ENCODE data around the gene B3GNT8. TPM values are rescaled to one million over a fixed set of nuclear protein-coding genes. Genes with fewer than 3 reads are reported as not detected.

Gene B3GNT8
- polyA plus RNA-seq, 1 donor from 2014 or later: not detected

DNA sequence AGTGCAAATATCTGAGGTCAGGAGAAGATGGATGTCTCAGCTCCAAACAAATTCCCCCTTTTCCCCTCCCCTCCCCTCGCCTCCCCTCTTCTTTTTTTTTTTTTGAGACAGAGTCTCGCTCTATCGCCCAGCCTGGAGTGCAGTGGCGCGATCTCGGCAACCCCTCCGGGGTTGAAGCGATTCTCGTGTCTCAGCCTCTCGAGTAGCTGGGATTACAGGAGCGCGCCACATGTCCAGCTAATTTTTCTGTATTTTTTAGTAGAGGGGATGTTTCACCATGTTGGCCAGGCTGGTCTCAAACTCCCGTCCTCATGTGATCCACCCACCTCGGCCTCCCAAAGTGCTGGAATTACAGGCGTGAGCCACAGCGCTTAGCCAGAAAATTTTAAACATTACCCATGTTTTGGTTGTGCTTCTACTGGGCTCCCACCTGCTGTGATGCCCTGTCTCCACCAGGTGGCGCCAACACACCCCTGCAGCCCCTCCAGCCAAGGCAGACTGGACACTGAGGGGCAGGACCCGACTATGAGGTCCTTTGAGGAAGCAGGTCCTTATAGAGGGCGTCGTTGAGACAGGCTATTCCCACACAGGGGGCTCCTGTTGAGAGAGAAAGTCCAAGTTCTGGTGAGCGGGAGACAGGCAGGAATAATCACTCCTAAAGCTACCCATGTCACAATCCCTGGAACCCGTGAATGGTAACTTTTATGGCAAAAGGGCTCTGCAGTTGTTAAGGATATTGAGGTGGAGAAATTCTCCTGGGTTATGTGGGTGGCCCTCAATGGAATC is 22.1 kb upstream of the B3GNT8 start:
- H3K36me3 ChIP-seq (ENCODE audit: insufficient read depth, low read length): no peaks in the 10 kb centered on the region
- H3K9me2 ChIP-seq (ENCODE audit: insufficient read depth, low read length): no peaks in the 10 kb centered on the region
- H4K20me1 ChIP-seq (ENCODE audit: insufficient read depth): no peaks in the 10 kb centered on the region
- H3K79me2 ChIP-seq (replicated peaks; ENCODE audit: insufficient read depth, low read length): no peaks in the 10 kb centered on the region
- TF ChIP-seq, protein P1, sequence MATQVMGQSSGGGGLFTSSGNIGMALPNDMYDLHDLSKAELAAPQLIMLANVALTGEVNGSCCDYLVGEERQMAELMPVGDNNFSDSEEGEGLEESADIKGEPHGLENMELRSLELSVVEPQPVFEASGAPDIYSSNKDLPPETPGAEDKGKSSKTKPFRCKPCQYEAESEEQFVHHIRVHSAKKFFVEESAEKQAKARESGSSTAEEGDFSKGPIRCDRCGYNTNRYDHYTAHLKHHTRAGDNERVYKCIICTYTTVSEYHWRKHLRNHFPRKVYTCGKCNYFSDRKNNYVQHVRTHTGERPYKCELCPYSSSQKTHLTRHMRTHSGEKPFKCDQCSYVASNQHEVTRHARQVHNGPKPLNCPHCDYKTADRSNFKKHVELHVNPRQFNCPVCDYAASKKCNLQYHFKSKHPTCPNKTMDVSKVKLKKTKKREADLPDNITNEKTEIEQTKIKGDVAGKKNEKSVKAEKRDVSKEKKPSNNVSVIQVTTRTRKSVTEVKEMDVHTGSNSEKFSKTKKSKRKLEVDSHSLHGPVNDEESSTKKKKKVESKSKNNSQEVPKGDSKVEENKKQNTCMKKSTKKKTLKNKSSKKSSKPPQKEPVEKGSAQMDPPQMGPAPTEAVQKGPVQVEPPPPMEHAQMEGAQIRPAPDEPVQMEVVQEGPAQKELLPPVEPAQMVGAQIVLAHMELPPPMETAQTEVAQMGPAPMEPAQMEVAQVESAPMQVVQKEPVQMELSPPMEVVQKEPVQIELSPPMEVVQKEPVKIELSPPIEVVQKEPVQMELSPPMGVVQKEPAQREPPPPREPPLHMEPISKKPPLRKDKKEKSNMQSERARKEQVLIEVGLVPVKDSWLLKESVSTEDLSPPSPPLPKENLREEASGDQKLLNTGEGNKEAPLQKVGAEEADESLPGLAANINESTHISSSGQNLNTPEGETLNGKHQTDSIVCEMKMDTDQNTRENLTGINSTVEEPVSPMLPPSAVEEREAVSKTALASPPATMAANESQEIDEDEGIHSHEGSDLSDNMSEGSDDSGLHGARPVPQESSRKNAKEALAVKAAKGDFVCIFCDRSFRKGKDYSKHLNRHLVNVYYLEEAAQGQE (IDR thresholded peaks at IDR 0.05; ENCODE audit: borderline replicate concordance): no peak
- peak; percentile 90 for TF ChIP-seq SMC3 (conservative IDR thresholded peaks at IDR 0.05; ENCODE audit: poor library complexity)
- TF ChIP-seq, protein P2, sequence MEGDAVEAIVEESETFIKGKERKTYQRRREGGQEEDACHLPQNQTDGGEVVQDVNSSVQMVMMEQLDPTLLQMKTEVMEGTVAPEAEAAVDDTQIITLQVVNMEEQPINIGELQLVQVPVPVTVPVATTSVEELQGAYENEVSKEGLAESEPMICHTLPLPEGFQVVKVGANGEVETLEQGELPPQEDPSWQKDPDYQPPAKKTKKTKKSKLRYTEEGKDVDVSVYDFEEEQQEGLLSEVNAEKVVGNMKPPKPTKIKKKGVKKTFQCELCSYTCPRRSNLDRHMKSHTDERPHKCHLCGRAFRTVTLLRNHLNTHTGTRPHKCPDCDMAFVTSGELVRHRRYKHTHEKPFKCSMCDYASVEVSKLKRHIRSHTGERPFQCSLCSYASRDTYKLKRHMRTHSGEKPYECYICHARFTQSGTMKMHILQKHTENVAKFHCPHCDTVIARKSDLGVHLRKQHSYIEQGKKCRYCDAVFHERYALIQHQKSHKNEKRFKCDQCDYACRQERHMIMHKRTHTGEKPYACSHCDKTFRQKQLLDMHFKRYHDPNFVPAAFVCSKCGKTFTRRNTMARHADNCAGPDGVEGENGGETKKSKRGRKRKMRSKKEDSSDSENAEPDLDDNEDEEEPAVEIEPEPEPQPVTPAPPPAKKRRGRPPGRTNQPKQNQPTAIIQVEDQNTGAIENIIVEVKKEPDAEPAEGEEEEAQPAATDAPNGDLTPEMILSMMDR (IDR thresholded peaks at IDR 0.05; ENCODE audit: poor library complexity, severe bottlenecking): peak; percentile 87
- TF ChIP-seq RAD21 (conservative IDR thresholded peaks at IDR 0.05): peak; percentile 73
- TF ChIP-seq EZH2 (IDR thresholded peaks at IDR 0.05; ENCODE audit: borderline replicate concordance, insufficient read depth, low read length, poor library complexity, severe bottlenecking): no peak
- no peaks in the 10 kb centered on the region for H3F3A ChIP-seq (ENCODE audit: insufficient read depth, low read length, poor library complexity, severe bottlenecking)
- no peak overlapping the region for H2AFZ ChIP-seq (ENCODE audit: low read depth, low read length)
- no peak overlapping the region for H3K4me2 ChIP-seq (ENCODE audit: low read length)
- no peak overlapping the region for H3K9ac ChIP-seq (ENCODE audit: low read length)
- no peak overlapping the region for H3K4me3 ChIP-seq (ENCODE audit: low read length)
- no peaks in the 10 kb centered on the region for H3K9me3 ChIP-seq (ENCODE audit: low read length)
- H3K27me3 ChIP-seq (ENCODE audit: insufficient read depth, low read depth, low read length): peaks cover 3% of the 10 kb centered on the region
- H3K27ac ChIP-seq (ENCODE audit: low read length): no peak overlapping the region

DNA sequence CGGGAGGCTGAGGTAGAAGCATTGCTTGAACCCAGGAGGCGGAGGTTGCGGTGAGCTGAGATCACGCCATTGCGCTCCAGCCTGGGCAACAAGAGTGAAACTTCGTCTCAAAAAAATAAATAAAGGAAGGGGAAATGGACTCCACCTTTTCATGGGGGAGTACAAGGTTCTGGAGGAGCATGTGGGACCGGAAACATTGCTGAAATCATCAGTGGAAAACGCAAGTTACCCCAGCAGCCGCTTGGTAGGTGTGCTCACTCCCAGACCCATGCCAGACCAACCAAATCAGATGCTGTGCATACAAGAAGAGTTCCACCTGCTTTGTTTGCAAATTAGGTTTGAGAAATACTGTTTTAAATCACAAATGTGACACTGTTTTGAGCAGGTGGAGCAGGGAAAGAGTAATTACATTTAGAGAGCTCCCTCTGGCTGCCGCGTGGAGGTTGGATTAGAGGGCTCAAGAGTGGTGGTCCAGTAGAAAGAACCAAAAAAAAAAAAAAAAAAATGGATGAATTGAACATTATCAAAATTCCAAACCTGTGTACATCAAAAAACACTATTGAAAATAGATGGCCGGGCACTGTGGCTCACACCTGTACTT is 20.7 kb upstream of the B3GNT8 start:
- Histone ChIP-seq H3K9ac (ENCODE audit: low read length) (no peak overlapping the region), H3K27me3 (ENCODE audit: insufficient read depth, low read depth, low read length) (peaks cover 3% of the 10 kb centered on the region), H3K9me2 (ENCODE audit: insufficient read depth, low read length) (no peaks in the 10 kb centered on the region), H3K36me3 (ENCODE audit: insufficient read depth, low read length) (no peaks in the 10 kb centered on the region), H3F3A (ENCODE audit: insufficient read depth, low read length, poor library complexity, severe bottlenecking) (no peaks in the 10 kb centered on the region), H3K4me3 (ENCODE audit: low read length) (no peak overlapping the region), H3K79me2 (replicated peaks; ENCODE audit: insufficient read depth, low read length) (no peaks in the 10 kb centered on the region), H3K27ac (ENCODE audit: low read length) (no peak overlapping the region), H3K9me3 (ENCODE audit: low read length) (no peaks in the 10 kb centered on the region), H2AFZ (ENCODE audit: low read depth, low read length) (no peak overlapping the region), H4K20me1 (ENCODE audit: insufficient read depth) (no peaks in the 10 kb centered on the region), H3K4me2 (ENCODE audit: low read length) (no peak overlapping the region)
- no peak for TF ChIP-seq EZH2 (IDR thresholded peaks at IDR 0.05; ENCODE audit: borderline replicate concordance, insufficient read depth, low read length, poor library complexity, severe bottlenecking)
- TF ChIP-seq MXI1 (conservative IDR thresholded peaks at IDR 0.05; ENCODE audit: poor library complexity, severe bottlenecking): no peak
- no peak for TF ChIP-seq SMC3 (conservative IDR thresholded peaks at IDR 0.05; ENCODE audit: poor library complexity)
- TF ChIP-seq TAF1 (IDR thresholded peaks at IDR 0.05; ENCODE audit: low read depth): no peak
- TF ChIP-seq RAD21 (conservative IDR thresholded peaks at IDR 0.05): no peak
- no peak for TF ChIP-seq POLR2AphosphoS5 (IDR thresholded peaks at IDR 0.05)
- TF ChIP-seq EP300 (conservative IDR thresholded peaks at IDR 0.05; ENCODE audit: poor library complexity, severe bottlenecking): no peak
- TF ChIP-seq, protein P1 (IDR thresholded peaks at IDR 0.05; ENCODE audit: borderline replicate concordance): no peak
- TF ChIP-seq, protein P2 (IDR thresholded peaks at IDR 0.05; ENCODE audit: poor library complexity, severe bottlenecking): no peak

Measured in neural cell (in vitro differentiated cells).